Motor neuron (in vitro differentiated cells): ENCODE data around the gene FAM53B. TPM values are rescaled to one million over a fixed set of nuclear protein-coding genes. Genes with fewer than 3 reads are reported as not detected.

Source experiments
- ATAC-seq, 8 experiments: fragments of 200-7000 bp; cut with Tn5 transposase; replicated peaks in 6 of 8; 2 replicates each; pipeline ENCODE4 v1.8.0; 2021; ENCODE audit warnings: mild to moderate bottlenecking in 8 of 8, moderate library complexity in 8 of 8
- H3K27ac ChIP-seq, 2 donors: fragments of 250-450 bp; sonication (Bioruptor Pico); 2 replicates each; pipeline ENCODE4 v1.9.0; 2021; ENCODE audit warnings: antibody characterized with exemption in 2 of 2, mild to moderate bottlenecking in 2 of 2, moderate library complexity in 1 of 2
- H3K4me1 ChIP-seq, 2 donors: fragments of 250-450 bp; sonication (Bioruptor Pico); replicated peaks in 1 of 2; 2 replicates each; pipeline ENCODE4 v1.6.1; 2021; ENCODE audit warnings: antibody characterized with exemption in 2 of 2, mild to moderate bottlenecking in 2 of 2, moderate library complexity in 1 of 2
- H3K4me3 ChIP-seq, 5 donors: fragments of 250-450 bp; sonication (Bioruptor Pico); 2 replicates each; pipeline ENCODE4 v1.9.0; 2021; ENCODE audit warnings: antibody characterized with exemption in 5 of 5, mild to moderate bottlenecking in 5 of 5, moderate library complexity in 4 of 5
- WGBS, 10 experiments: fragments of 450-650 bp; shearing (Covaris generic); methylation state at CpG; one replicate each; pipeline ENCODE4 v1.0.0; 2022; 5-methylcytosine and 5-hydroxymethylcytosine counted together
- in situ Hi-C, 9 experiments: fragments of 400-800 bp; cut with MboI; loops; one replicate each; pipeline ENCODE4 v1.15.0; 2021; ENCODE audit warnings: low sequenced_read_pairs in 9 of 9, low pct_unique_long_range_greater_than_20kb in 2 of 9; ENCODE audit not compliant: unreplicated experiment in 9 of 9
- total RNA-seq, 8 experiments: library from RNA; unstranded; fragments of 300-600 nt; gene quantifications; 2 replicates each; pipeline versions ENCODE4 v1.2.3 to v1.2.4, GENCODE V29; 2022

FAM53B gene
- total RNA-seq, 8 experiments from 2014 or later, result 10.3 to 29.6 (median 18.8) TPM

GRCh38 chr10:124570646-124571045 lies 173.5 kb downstream of the FAM53B start:
- 39 to 100% (median 94%) methylated on average over 2 to 8 of the region's 9 CpGs; no CpG with 5 or more reads in 4 of the 10 experiments for WGBS, 10 experiments
- H3K4me1 ChIP-seq, result peaks cover 3 to 11% of the 10 kb centered on the region in 2 donors
- no peak overlapping the region for H3K4me3 ChIP-seq
- in situ Hi-C loops, result loop anchor here in 1 of 9 experiments (25.0 kb wide), 1 partner anchor 167 kb away; the partner anchor contains the start of gene FAM53B
- H3K27ac ChIP-seq, result no peak overlapping the region
- no peak for ATAC-seq

- Histone ChIP-seq H3K4me3 (no peak overlapping the region), H3K27ac (no peak overlapping the region), H3K4me1 (peaks cover 10 to 19% of the 10 kb centered on the region in 2 donors)
- in situ Hi-C loops, result loop anchor here in 1 of 9 experiments (25.0 kb wide), 1 partner anchor 167 kb away; the partner anchor contains the start of gene FAM53B
- no peak for ATAC-seq
- WGBS, 10 experiments, result 59 to 100% (median 100%) methylated on average over 1 to 4 of the region's 11 CpGs; no CpG with 5 or more reads in 6 of the 10 experiments
Measured at GRCh38 chr10:124569623-124570470, 174.3 kb downstream of the FAM53B start.

Other genes starting within 250 kb of the FAM53B start
- gene EEF1AKMT2, start 47.5 kb upstream of the FAM53B start, total RNA-seq, result 10 to 100 TPM; 10.6 to 28.9 (median 20.6) TPM
- gene ABRAXAS2, start 57.4 kb upstream of the FAM53B start, total RNA-seq, result 10 to 100 TPM; 12.4 to 20.0 (median 15.9) TPM
- gene ZRANB1, start 197.7 kb upstream of the FAM53B start, total RNA-seq, result 10 to 100 TPM; 13.7 to 29.1 (median 23.7) TPM